CD14-positive monocyte (primary cell): ENCODE measurements around the gene PLXNC1. TPM values are rescaled to one million over a fixed set of nuclear protein-coding genes. Genes with fewer than 3 reads are reported as not detected.

Experiments
- DNase-seq, 3 donors: peaks; one replicate each; pipeline ENCODE4 v3.0.0-alpha.2; 2011 to 2022
- H2AFZ ChIP-seq: 2 replicates; pipeline ENCODE4 v1.6.0; 2012; ENCODE audit warnings: mild to moderate bottlenecking, low read depth, low read length, inconsistent platforms; ENCODE audit not compliant: insufficient read depth, poor library complexity, severe bottlenecking
- H3K27ac ChIP-seq, 2 donors: 1 replicate in 1 of 2; 2 replicates in 1 of 2; pipeline ENCODE4 v1.5.1; 2012 to 2013; ENCODE audit warnings: low read length in 2 of 2, control low read depth in 1 of 2, inconsistent platforms in 1 of 2, low read depth in 1 of 2, mild to moderate bottlenecking in 1 of 2
- H3K27me3 ChIP-seq, 2 donors: one replicate each; pipeline versions ENCODE4 v1.6.0 to v1.6.1; 2011 to 2013; ENCODE audit warnings: low read length in 2 of 2; ENCODE audit not compliant: control insufficient read depth in 2 of 2, insufficient read depth in 2 of 2
- H3K36me3 ChIP-seq, 2 donors: replicated peaks in 1 of 2; 1 replicate in 1 of 2; 2 replicates in 1 of 2; pipeline versions ENCODE4 v1.5.1 to v1.6.1; 2012 to 2013; ENCODE audit warnings: low read length in 2 of 2, control low read depth in 1 of 2, inconsistent platforms in 1 of 2, mild to moderate bottlenecking in 1 of 2; ENCODE audit not compliant: insufficient read depth in 2 of 2, control insufficient read depth in 1 of 2
- H3K4me1 ChIP-seq, 2 donors: 1 replicate in 1 of 2; 2 replicates in 1 of 2; pipeline versions ENCODE4 v1.5.1 to v1.6.1; 2012 to 2013; ENCODE audit warnings: low read length in 2 of 2, control low read depth in 1 of 2, inconsistent platforms in 1 of 2, mild to moderate bottlenecking in 1 of 2, moderate library complexity in 1 of 2; ENCODE audit not compliant: insufficient read depth in 2 of 2, control insufficient read depth in 1 of 2
- H3K4me2 ChIP-seq: replicated peaks from 2 replicates; pipeline ENCODE3; 2012; ENCODE audit warnings: low read length, moderate library complexity, mild to moderate bottlenecking; ENCODE audit not compliant: poor library complexity, severe bottlenecking; ENCODE audit errors: extremely low read depth
- H3K4me3 ChIP-seq, 3 experiments: fragments of 200-600 bp in 1 of 3; sonication (generic) in 1 of 3; replicated peaks in 1 of 3; 1 replicate in 2 of 3; 2 replicates in 1 of 3; pipeline ENCODE4 v1.5.1; 2011 to 2013; ENCODE audit warnings: low read length in 3 of 3, mild to moderate bottlenecking in 3 of 3, control low read depth in 2 of 3, low read depth in 2 of 3, inconsistent platforms in 1 of 3, moderate library complexity in 1 of 3
- H3K79me2 ChIP-seq: 2 replicates; pipeline ENCODE4 v1.6.0; 2012; ENCODE audit warnings: mild to moderate bottlenecking, control low read depth, inconsistent platforms, low read length, moderate library complexity; ENCODE audit not compliant: insufficient read depth
- H3K9ac ChIP-seq: 2 replicates; pipeline ENCODE4 v1.6.0; 2017; ENCODE audit warnings: low read length, mild to moderate bottlenecking; ENCODE audit not compliant: insufficient read depth, poor library complexity, severe bottlenecking
- H3K9me3 ChIP-seq, 2 donors: replicated peaks in 1 of 2; 1 replicate in 1 of 2; 2 replicates in 1 of 2; pipeline versions ENCODE4 v1.5.1 to v1.6.1; 2012 to 2013; ENCODE audit warnings: low read length in 2 of 2, control low read depth in 1 of 2; ENCODE audit not compliant: control insufficient read depth in 1 of 2, insufficient read depth in 1 of 2
- H4K20me1 ChIP-seq: 2 replicates; pipeline ENCODE4 v1.6.0; 2012; ENCODE audit warnings: mild to moderate bottlenecking, low read length, control low read depth, moderate library complexity; ENCODE audit not compliant: insufficient read depth
- H3K27ac Mint-ChIP-seq, 7 donors: one replicate each; pipeline ENCODE4 v1.8.0; 2020; ENCODE audit warnings: mild to moderate bottlenecking in 7 of 7, mixed read lengths in 7 of 7, moderate library complexity in 6 of 7, inconsistent platforms in 2 of 7
- H3K27me3 Mint-ChIP-seq, 3 donors: one replicate each; pipeline ENCODE4 v1.8.0; 2021 to 2022; ENCODE audit warnings: low read depth in 3 of 3, mild to moderate bottlenecking in 3 of 3, mixed read lengths in 3 of 3, moderate library complexity in 3 of 3, inconsistent platforms in 1 of 3
- H3K36me3 Mint-ChIP-seq, 2 donors: one replicate each; pipeline ENCODE4 v1.8.0; 2020; ENCODE audit warnings: mixed read lengths in 2 of 2, inconsistent platforms in 1 of 2, mild to moderate bottlenecking in 1 of 2
- H3K4me1 Mint-ChIP-seq: one replicate; pipeline ENCODE4 v1.8.0; 2020; ENCODE audit warnings: mild to moderate bottlenecking, mixed read lengths
- H3K4me3 Mint-ChIP-seq, 2 donors: one replicate each; pipeline ENCODE4 v1.8.0; 2020; ENCODE audit warnings: mild to moderate bottlenecking in 2 of 2, mixed read lengths in 2 of 2, moderate library complexity in 1 of 2
- H3K9me3 Mint-ChIP-seq, 7 donors: one replicate each; pipeline ENCODE4 v1.8.0; 2020 to 2022; ENCODE audit warnings: mixed read lengths in 7 of 7, mild to moderate bottlenecking in 6 of 7, moderate library complexity in 6 of 7, inconsistent platforms in 2 of 7
- CTCF ChIP-seq: fragments of 200-600 bp; IDR thresholded peaks from one replicate; pipeline ENCODE4 v1.8.0; 2022; ENCODE audit warnings: antibody characterized with exemption, mild to moderate bottlenecking
- WGBS: methylation state at CpG from one replicate; pipeline ENCODE4 v1.1.5; 2013; ENCODE audit warnings: missing lambda C conversion rate; ENCODE audit not compliant: insufficient coverage; 5-methylcytosine and 5-hydroxymethylcytosine counted together
- intact Hi-C, 2 donors: fragments of 100-400 bp; cut with micrococcal nuclease; formaldehyde crosslinking; loops; one replicate each; pipeline versions ENCODE4 v1.15.0 to v1.15.1; 2023
- polyA plus RNA-seq, 3 donors: library from polyadenylated mRNA; depleted of rRNA in 1 of 3; unstranded in 2 of 3; stranded (reverse) in 1 of 3; fragments of 300-500 nt in 2 of 3; fragments of >200 nt in 1 of 3; fragmentation: Illumina TruSeq in 2 of 3; gene quantifications; 1 replicate in 2 of 3; 2 replicates in 1 of 3; pipeline ENCODE4 v1.2.3, GENCODE V29; 2012 to 2021

PLXNC1 gene
- polyA plus RNA-seq, 3 donors = 14.3 to 35.2 (median 15.4) TPM

DNA sequence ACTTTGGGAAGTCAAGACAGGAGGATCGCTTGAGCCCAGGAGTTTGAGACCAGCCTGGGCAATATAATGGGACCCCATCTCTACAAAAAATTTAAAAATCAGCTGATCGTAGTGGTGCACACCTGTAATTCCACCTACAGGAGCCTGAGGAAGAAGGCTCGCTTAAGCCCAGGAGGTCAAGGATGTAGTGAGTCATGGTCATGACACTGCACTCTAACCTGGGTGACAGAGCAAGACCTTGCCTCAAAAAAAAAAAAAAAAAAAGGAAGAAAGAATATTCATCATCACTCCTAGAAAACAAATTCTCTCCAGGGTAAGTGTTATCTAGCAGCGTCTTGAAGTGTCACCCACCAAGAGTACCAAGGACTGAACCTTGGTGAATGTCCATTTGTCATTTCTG is 34.2 kb upstream of the PLXNC1 start:
- Mint-ChIP-seq H3K27me3 (peaks cover 0 to 5% (median 2%) of the 10 kb centered on the region in 3 donors), H3K27ac (peak overlapping the region in 2 of 7 donors; percentile 8 to 32), H3K36me3 (peaks cover 0 to 2% of the 10 kb centered on the region in 2 donors), H3K4me1 (peaks cover 40% of the 10 kb centered on the region), H3K9me3 (no peaks in the 10 kb centered on the region), H3K4me3 (no peak overlapping the region)
- H3K4me3 ChIP-seq = no peak overlapping the region
- no peaks in the 10 kb centered on the region for H3K79me2 ChIP-seq
- WGBS = 100% methylated on average over 1 of the region's 4 CpGs
- TF ChIP-seq CTCF = no peak
- no peak overlapping the region for H3K4me2 ChIP-seq
- no peak overlapping the region for H2AFZ ChIP-seq
- intact Hi-C loops = no loop called here
- peaks cover 23 to 36% of the 10 kb centered on the region in 2 donors for H3K4me1 ChIP-seq
- no peak overlapping the region for H3K9ac ChIP-seq
- DNase-seq = peak; percentile 21 to 47 (median 26)
- no peaks in the 10 kb centered on the region for H3K36me3 ChIP-seq
- no peaks in the 10 kb centered on the region for H4K20me1 ChIP-seq
- H3K27me3 ChIP-seq = no peaks in the 10 kb centered on the region
- no peak overlapping the region for H3K27ac ChIP-seq
- no peaks in the 10 kb centered on the region for H3K9me3 ChIP-seq

DNA sequence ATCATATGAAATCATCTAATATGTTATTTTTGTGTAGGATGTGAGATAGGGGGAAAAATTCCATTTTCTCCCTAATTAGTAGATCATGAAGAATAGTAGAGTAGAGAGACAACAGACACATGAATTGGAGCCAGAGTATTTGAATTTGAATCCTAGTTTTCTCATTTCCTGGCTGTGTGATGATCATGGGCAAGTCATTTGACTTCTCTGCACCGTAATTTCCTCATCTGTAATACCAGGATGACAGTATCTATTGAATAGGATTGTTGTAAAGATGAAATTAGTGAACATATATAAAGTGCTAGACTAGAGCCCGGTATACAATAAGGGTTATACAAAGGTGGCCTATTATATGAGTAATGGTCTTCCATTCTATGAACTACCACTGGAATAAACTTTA is 32.2 kb upstream of the PLXNC1 start:
- DNase-seq = no peak
- no peaks in the 10 kb centered on the region for H3K36me3 ChIP-seq
- no peak overlapping the region for H3K9ac ChIP-seq
- no peaks in the 10 kb centered on the region for H3K9me3 Mint-ChIP-seq
- no peaks in the 10 kb centered on the region for H3K36me3 Mint-ChIP-seq
- H3K27me3 ChIP-seq = no peaks in the 10 kb centered on the region
- no peak for TF ChIP-seq CTCF
- H3K4me2 ChIP-seq = no peak overlapping the region
- no peak overlapping the region for H2AFZ ChIP-seq
- intact Hi-C loops = no loop called here
- no peak overlapping the region for H3K27ac Mint-ChIP-seq
- no peak overlapping the region for H3K27ac ChIP-seq
- no CpG with 5 or more reads among the region's 2 CpGs for WGBS
- H3K4me1 ChIP-seq = peaks cover 23 to 35% of the 10 kb centered on the region in 2 donors
- H3K4me1 Mint-ChIP-seq = peaks cover 36% of the 10 kb centered on the region
- H3K4me3 ChIP-seq = no peak overlapping the region
- no peaks in the 10 kb centered on the region for H4K20me1 ChIP-seq
- peaks cover 0 to 2% (median 2%) of the 10 kb centered on the region in 3 donors for H3K27me3 Mint-ChIP-seq
- H3K4me3 Mint-ChIP-seq = no peak overlapping the region
- no peaks in the 10 kb centered on the region for H3K9me3 ChIP-seq
- no peaks in the 10 kb centered on the region for H3K79me2 ChIP-seq
